ENCODE results near the gene EXOSC2. TPM values are rescaled to one million over a fixed set of nuclear protein-coding genes. Genes with fewer than 3 reads are reported as not detected.

The EXOSC2 gene
- total RNA-seq, 2 donors from 2014 or later: 7.3 to 15.9 TPM

- DNase-seq (ENCODE audit: low spot score): peak; percentile 78
- Histone ChIP-seq H3K27ac (peak overlapping the region in 1 of 2 donors; percentile 19), H3K4me1 (peaks cover 0 to 12% of the 10 kb centered on the region in 2 donors), H3K9me3 (no peaks in the 10 kb centered on the region), H3K4me3 (no peak overlapping the region), H3K27me3 (no peaks in the 10 kb centered on the region), H3K36me3 (peaks cover 78% of the 10 kb centered on the region)
- TF ChIP-seq CTCF (IDR thresholded peaks at IDR 0.05): peak; percentile 87 to 94
Observed at GRCh38 chr9:130701059-130702022, 7.8 kb downstream of the EXOSC2 start.

- Histone ChIP-seq H3K27me3 (no peaks in the 10 kb centered on the region), H3K4me1 (peaks cover 0 to 12% of the 10 kb centered on the region in 2 donors), H3K9me3 (no peaks in the 10 kb centered on the region), H3K27ac (no peak overlapping the region), H3K36me3 (peaks cover 58% of the 10 kb centered on the region), H3K4me3 (no peak overlapping the region)
- TF ChIP-seq CTCF (IDR thresholded peaks at IDR 0.05): no peak
- DNase-seq (ENCODE audit: low spot score): no peak
Observed at GRCh38 chr9:130703501-130703900, 9.9 kb downstream of the EXOSC2 start.

- H3K4me3 ChIP-seq: no peak overlapping the region
- H3K4me1 ChIP-seq: peaks cover 0 to 6% of the 10 kb centered on the region in 2 donors
- no peak overlapping the region for H3K27ac ChIP-seq
- H3K27me3 ChIP-seq: no peaks in the 10 kb centered on the region
- peaks cover 27% of the 10 kb centered on the region for H3K36me3 ChIP-seq
- H3K9me3 ChIP-seq: no peaks in the 10 kb centered on the region
- DNase-seq (ENCODE audit: low spot score): peak; percentile 67
- TF ChIP-seq CTCF (IDR thresholded peaks at IDR 0.05): peak; percentile 81 to 83
Observed at GRCh38 chr9:130707225-130707976, 13.8 kb downstream of the EXOSC2 start.

- Histone ChIP-seq H3K27me3 (no peaks in the 10 kb centered on the region), H3K4me3 (no peak overlapping the region), H3K27ac (no peak overlapping the region), H3K36me3 (no peaks in the 10 kb centered on the region), H3K4me1 (peaks cover 0 to 18% of the 10 kb centered on the region in 2 donors), H3K9me3 (no peaks in the 10 kb centered on the region)
- no peak for DNase-seq (ENCODE audit: low spot score)
- TF ChIP-seq CTCF (IDR thresholded peaks at IDR 0.05): no peak
Observed at GRCh38 chr9:130710822-130711352, 17.3 kb downstream of the EXOSC2 start.

GRCh38 chr9:130711469-130711868 lies 17.9 kb downstream of the EXOSC2 start:
- no peaks in the 10 kb centered on the region for H3K27me3 ChIP-seq
- no peak overlapping the region for H3K27ac ChIP-seq
- H3K4me3 ChIP-seq: no peak overlapping the region
- no peaks in the 10 kb centered on the region for H3K9me3 ChIP-seq
- H3K36me3 ChIP-seq: no peaks in the 10 kb centered on the region
- DNase-seq (ENCODE audit: low spot score): no peak
- peaks cover 0 to 24% of the 10 kb centered on the region in 2 donors for H3K4me1 ChIP-seq
- TF ChIP-seq CTCF (IDR thresholded peaks at IDR 0.05): no peak
